HEK293T (cell line): Measurements from ENCODE around the gene SETD3.

Experiments
- CTCF ChIA-PET: fragments of 350-600 bp; formaldehyde crosslinking; extraction: SDS; loops from one replicate; lab custom pipeline; 2021; ENCODE audit warnings: antibody characterized with exemption, inconsistent platforms; lab: Yijun Ruan, JAX
- POLR2A ChIA-PET: fragments of 350-600 bp; formaldehyde crosslinking; extraction: SDS; loops from one replicate; lab custom pipeline; 2020; ENCODE audit warnings: antibody characterized with exemption, inconsistent platforms; lab: Yijun Ruan, JAX
- DNase-seq: peaks from one replicate; pipeline ENCODE4 v3.0.0; 2012; ENCODE audit warnings: mixed read lengths; ENCODE audit errors: extremely low spot score
- ARNT ChIP-seq: fragments of 450-650 bp; IDR thresholded peaks from 2 replicates; pipeline ENCODE4 v1.6.1; 2017; ENCODE audit warnings: mild to moderate bottlenecking
- BHLHE40 ChIP-seq: fragments of 450-650 bp; IDR thresholded peaks from 2 replicates; pipeline ENCODE4 v1.6.1; 2016; ENCODE audit warnings: mild to moderate bottlenecking, moderate library complexity, borderline replicate concordance
- CTBP1 ChIP-seq: fragments of 450-650 bp; IDR thresholded peaks from 2 replicates; pipeline ENCODE4 v1.6.1; 2016; ENCODE audit warnings: borderline replicate concordance
- ELF4 ChIP-seq: fragments of 450-650 bp; IDR thresholded peaks from 2 replicates; pipeline ENCODE4 v1.6.1; 2017; ENCODE audit warnings: antibody characterized with exemption
- FOXA1 ChIP-seq: fragments of 450-650 bp; IDR thresholded peaks from 2 replicates; pipeline ENCODE4 v1.6.1; 2016; ENCODE audit warnings: mild to moderate bottlenecking
- FOXK2 ChIP-seq: fragments of 450-650 bp; IDR thresholded peaks from 2 replicates; pipeline ENCODE4 v1.6.1; 2016; ENCODE audit warnings: mild to moderate bottlenecking
- FOXM1 ChIP-seq: fragments of 450-650 bp; IDR thresholded peaks from 2 replicates; pipeline ENCODE4 v1.6.1; 2017; ENCODE audit warnings: mild to moderate bottlenecking, borderline replicate concordance
- HDGF ChIP-seq: fragments of 450-650 bp; IDR thresholded peaks from 2 replicates; pipeline ENCODE4 v1.6.1; 2017; ENCODE audit warnings: antibody characterized with exemption, borderline replicate concordance
- L3MBTL2 ChIP-seq: fragments of 450-650 bp; conservative IDR thresholded peaks from 2 replicates; pipeline ENCODE4 v1.6.1; 2016; ENCODE audit warnings: mild to moderate bottlenecking
- LEF1 ChIP-seq: fragments of 450-650 bp; IDR thresholded peaks from 2 replicates; pipeline ENCODE4 v1.6.1; 2017; ENCODE audit warnings: mild to moderate bottlenecking, borderline replicate concordance
- NFRKB ChIP-seq: fragments of 450-650 bp; IDR thresholded peaks from 2 replicates; pipeline ENCODE4 v1.6.1; 2016; ENCODE audit warnings: mild to moderate bottlenecking, moderate library complexity
- PKNOX1 ChIP-seq: fragments of 450-650 bp; IDR thresholded peaks from 2 replicates; pipeline ENCODE4 v1.6.1; 2016
- SP1 ChIP-seq: fragments of 450-650 bp; IDR thresholded peaks from 2 replicates; pipeline ENCODE4 v1.6.1; 2017
- SUZ12 ChIP-seq: fragments of 450-650 bp; IDR thresholded peaks from 2 replicates; pipeline ENCODE4 v1.6.1; 2016; ENCODE audit warnings: mild to moderate bottlenecking
- TARDBP ChIP-seq: fragments of 450-650 bp; IDR thresholded peaks from 2 replicates; pipeline ENCODE4 v1.6.1; 2016
- ZNF384 ChIP-seq: fragments of 450-650 bp; IDR thresholded peaks from 2 replicates; pipeline ENCODE4 v1.6.1; 2016

Gene SETD3

GRCh38 chr14:99521176-99522024 is 40.7 kb upstream of the SETD3 start:
- POLR2A ChIA-PET = interaction anchor here (1.5 kb wide), 1 partner anchor 79 kb away, joined by 3 read pairs; no protein-coding TSS in a partner anchor

GRCh38 chr14:99520571-99521081 is 40.0 kb upstream of the SETD3 start:
- no peak for TF ChIP-seq ZNF384
- TF ChIP-seq SUZ12 = no peak
- TF ChIP-seq ARNT = no peak
- TF ChIP-seq FOXM1 = no peak
- TF ChIP-seq NFRKB = no peak
- no peak for TF ChIP-seq HDGF
- no peak for TF ChIP-seq LEF1
- no peak for TF ChIP-seq TARDBP
- no peak for TF ChIP-seq PKNOX1
- no peak for TF ChIP-seq FOXK2
- no peak for TF ChIP-seq BHLHE40
- TF ChIP-seq FOXA1 = no peak
- TF ChIP-seq CTBP1 = no peak
- CTCF ChIA-PET = no interaction called here
- POLR2A ChIA-PET = interaction anchor here (1.5 kb wide), 1 partner anchor 80 kb away, joined by 3 read pairs; no protein-coding TSS in a partner anchor
- no peak for DNase-seq

More at GRCh38 chr14:99521176-99522024, 40.7 kb upstream of the SETD3 start:
- CTCF ChIA-PET = interaction anchor here (0.9 kb wide), 1 partner anchor 107 kb away, joined by 4 read pairs; no protein-coding TSS in a partner anchor
- TF ChIP-seq FOXM1 (no peak), SP1 (no peak), SUZ12 (no peak), HDGF (no peak), LEF1 (no peak), NFRKB (no peak), ZNF384 (no peak), PKNOX1 (no peak), FOXA1 (no peak), CTBP1 (no peak), FOXK2 (no peak), ELF4 (no peak)
- no peak for DNase-seq

- ChIA-PET CTCF (no interaction called here), POLR2A (no interaction called here)
- TF ChIP-seq ARNT (no peak), NFRKB (no peak), FOXK2 (no peak), FOXA1 (no peak), L3MBTL2 (no peak), ELF4 (no peak), SUZ12 (no peak), PKNOX1 (no peak), CTBP1 (no peak), LEF1 (no peak), FOXM1 (no peak), ZNF384 (no peak), SP1 (no peak), HDGF (no peak), BHLHE40 (no peak), TARDBP (no peak)
- DNase-seq = no peak
Observed at GRCh38 chr14:99519931-99520421, 39.3 kb upstream of the SETD3 start.

GRCh38 chr14:99519347-99519881 is 38.8 kb upstream of the SETD3 start:
- POLR2A ChIA-PET = no interaction called here
- no peak for TF ChIP-seq ZNF384
- no peak for TF ChIP-seq PKNOX1
- TF ChIP-seq L3MBTL2 = no peak
- no peak for TF ChIP-seq FOXM1
- no peak for TF ChIP-seq CTBP1
- no peak for TF ChIP-seq FOXA1
- TF ChIP-seq FOXK2 = no peak
- no peak for TF ChIP-seq TARDBP
- no peak for TF ChIP-seq SP1
- no peak for TF ChIP-seq NFRKB
- no peak for TF ChIP-seq ARNT
- TF ChIP-seq BHLHE40 = no peak
- TF ChIP-seq HDGF = no peak
- TF ChIP-seq LEF1 = no peak
- no peak for TF ChIP-seq SUZ12
- TF ChIP-seq ELF4 = no peak

More at GRCh38 chr14:99519347-99519881, 38.8 kb upstream of the SETD3 start:
- CTCF ChIA-PET = interaction anchor here (0.6 kb wide), 1 partner anchor 16 kb away, joined by 3 read pairs; no protein-coding TSS in a partner anchor
- DNase-seq = no peak
